ENCODE measurements around the gene F2RL1. TPM values are rescaled to one million over a fixed set of nuclear protein-coding genes. Genes with fewer than 3 reads are reported as not detected.
"Not testable (repeated sequence)": the region's sequence is repeated elsewhere in the genome, so short reads cannot be mapped to it uniquely, and the experiment has no call there.

F2RL1 gene
- total RNA-seq, 4 donors from 2014 or later: 0.26 to 1.3 (median 0.85) TPM

DNA sequence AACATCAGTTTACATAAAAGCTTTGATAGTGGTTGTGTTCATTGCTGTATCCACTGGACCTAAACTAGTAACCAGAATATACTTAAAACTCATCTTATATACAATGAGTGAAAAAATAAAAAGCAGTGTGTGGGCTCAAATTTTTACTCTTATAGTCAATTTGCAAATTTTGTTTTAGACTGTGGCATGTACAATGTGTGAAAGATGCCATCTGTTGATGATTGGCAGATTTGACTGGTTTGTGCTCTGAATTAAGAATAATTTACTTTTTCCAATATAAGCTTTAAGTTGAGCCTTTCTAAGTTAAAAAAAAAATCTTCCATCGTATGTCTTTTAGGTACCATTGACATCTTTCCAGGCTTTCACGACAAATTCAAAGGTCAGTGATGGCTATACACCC, 42.4 kb upstream of the F2RL1 start:
- Histone ChIP-seq H3K27me3 (no peaks in the 10 kb centered on the region), H3K4me3 (no peak overlapping the region), H3K9me3 (no peaks in the 10 kb centered on the region), H3K4me1 (peaks cover 0 to 3% (median 0%) of the 10 kb centered on the region in 4 donors), H3K36me3 (no peaks in the 10 kb centered on the region), H3K27ac (replicated peaks in 1 of 4) (no peak overlapping the region)
- WGBS: 87% methylated on average over 2 of the region's 2 CpGs
- DNase-seq (ENCODE audit: extremely low spot score): no peak
- TF ChIP-seq, protein P1, sequence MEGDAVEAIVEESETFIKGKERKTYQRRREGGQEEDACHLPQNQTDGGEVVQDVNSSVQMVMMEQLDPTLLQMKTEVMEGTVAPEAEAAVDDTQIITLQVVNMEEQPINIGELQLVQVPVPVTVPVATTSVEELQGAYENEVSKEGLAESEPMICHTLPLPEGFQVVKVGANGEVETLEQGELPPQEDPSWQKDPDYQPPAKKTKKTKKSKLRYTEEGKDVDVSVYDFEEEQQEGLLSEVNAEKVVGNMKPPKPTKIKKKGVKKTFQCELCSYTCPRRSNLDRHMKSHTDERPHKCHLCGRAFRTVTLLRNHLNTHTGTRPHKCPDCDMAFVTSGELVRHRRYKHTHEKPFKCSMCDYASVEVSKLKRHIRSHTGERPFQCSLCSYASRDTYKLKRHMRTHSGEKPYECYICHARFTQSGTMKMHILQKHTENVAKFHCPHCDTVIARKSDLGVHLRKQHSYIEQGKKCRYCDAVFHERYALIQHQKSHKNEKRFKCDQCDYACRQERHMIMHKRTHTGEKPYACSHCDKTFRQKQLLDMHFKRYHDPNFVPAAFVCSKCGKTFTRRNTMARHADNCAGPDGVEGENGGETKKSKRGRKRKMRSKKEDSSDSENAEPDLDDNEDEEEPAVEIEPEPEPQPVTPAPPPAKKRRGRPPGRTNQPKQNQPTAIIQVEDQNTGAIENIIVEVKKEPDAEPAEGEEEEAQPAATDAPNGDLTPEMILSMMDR (IDR thresholded peaks at IDR 0.05): no peak
- TF ChIP-seq POLR2AphosphoS5 (IDR thresholded peaks at IDR 0.05) (no peak), EP300 (IDR thresholded peaks at IDR 0.05) (no peak), POLR2A (IDR thresholded peaks at IDR 0.05; ENCODE audit: low read depth) (no peak)
- intact Hi-C loops (cut with DNase I): loop anchor here (5.0 kb wide), 1 partner anchor 174 kb away; no protein-coding TSS in a partner anchor

DNA sequence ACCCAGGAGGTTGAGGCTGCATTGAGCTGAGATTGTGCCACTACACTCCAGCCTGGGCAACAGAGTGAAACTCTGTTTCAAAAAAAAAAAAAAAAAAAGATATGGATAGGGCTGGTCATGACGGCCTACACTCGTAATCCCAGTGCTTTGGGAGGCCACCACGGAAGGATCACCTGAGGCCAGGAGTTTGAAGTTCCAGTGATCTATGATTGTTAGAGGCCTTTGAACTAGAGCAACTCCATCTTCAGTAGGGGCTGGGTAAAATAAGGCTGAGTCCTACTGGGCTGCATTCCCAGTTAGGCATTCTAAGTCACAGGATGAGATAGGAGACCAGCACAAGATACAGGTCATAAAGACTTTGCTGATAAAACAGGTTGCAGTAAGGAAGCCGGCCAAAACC, 38.2 kb upstream of the F2RL1 start:
- H3K4me1 ChIP-seq; H3K9me3 ChIP-seq; H3K27me3 ChIP-seq; DNase-seq (ENCODE audit: extremely low spot score); H3K4me3 ChIP-seq; intact Hi-C loops (cut with DNase I); H3K36me3 ChIP-seq; H3K27ac ChIP-seq (replicated peaks in 1 of 4): not testable (repeated sequence)
- WGBS: 92% methylated on average over 4 of the region's 4 CpGs

DNA sequence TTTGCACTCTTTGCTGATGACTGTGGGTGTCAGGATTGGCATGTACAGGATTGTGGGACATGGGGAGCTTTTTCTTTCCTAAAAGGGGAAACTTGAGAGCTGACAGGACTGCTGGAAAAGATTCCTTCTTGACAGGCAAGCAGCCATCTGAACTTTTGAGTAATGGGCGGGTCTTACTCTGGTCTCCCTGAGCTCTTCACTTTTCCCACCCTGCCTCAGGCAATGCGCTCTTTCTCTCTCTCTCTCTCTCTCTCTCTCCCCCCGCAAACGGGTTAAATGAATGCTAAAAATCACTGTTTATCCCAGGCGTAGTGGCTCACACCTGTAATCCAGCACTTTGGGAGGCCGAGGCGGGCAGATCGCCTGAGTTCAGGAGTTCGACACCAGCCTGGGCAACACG, 37.1 kb upstream of the F2RL1 start:
- intact Hi-C loops (cut with DNase I): no loop called here
- WGBS: 90% methylated on average over 10 of the region's 10 CpGs
- H3K4me3 ChIP-seq: no peak overlapping the region
- H3K36me3 ChIP-seq: no peaks in the 10 kb centered on the region
- no peak for TF ChIP-seq EP300 (IDR thresholded peaks at IDR 0.05)
- no peak for TF ChIP-seq POLR2A (IDR thresholded peaks at IDR 0.05; ENCODE audit: low read depth)
- TF ChIP-seq, protein P1 (IDR thresholded peaks at IDR 0.05): no peak
- TF ChIP-seq POLR2AphosphoS5 (IDR thresholded peaks at IDR 0.05): no peak
- peaks cover 0 to 4% (median under 1%) of the 10 kb centered on the region in 4 donors for H3K4me1 ChIP-seq
- DNase-seq (ENCODE audit: extremely low spot score): no peak
- no peak overlapping the region for H3K27ac ChIP-seq (replicated peaks in 1 of 4)
- no peaks in the 10 kb centered on the region for H3K27me3 ChIP-seq
- H3K9me3 ChIP-seq: no peaks in the 10 kb centered on the region

DNA sequence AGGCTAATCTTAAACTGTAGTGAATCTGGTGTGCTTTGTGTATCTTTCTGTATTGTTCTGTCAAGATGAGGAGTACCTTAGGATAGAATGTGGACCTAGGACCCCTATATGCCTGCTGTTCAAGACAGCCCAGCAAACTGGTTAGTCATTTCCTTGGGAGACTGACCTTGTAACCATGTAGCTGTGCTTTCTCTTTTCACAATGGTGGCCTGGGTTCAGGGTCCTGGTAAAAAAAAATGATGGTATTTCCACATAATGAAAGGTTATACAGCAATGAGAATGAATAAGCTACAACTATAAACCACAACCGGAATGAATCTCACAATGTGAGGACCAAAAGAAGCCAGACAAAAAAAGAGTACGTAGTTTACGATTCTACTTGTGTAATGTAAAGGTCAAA, 36.4 kb upstream of the F2RL1 start:
- TF ChIP-seq POLR2A (IDR thresholded peaks at IDR 0.05; ENCODE audit: low read depth): no peak
- TF ChIP-seq, protein P1 (IDR thresholded peaks at IDR 0.05): no peak
- no peak for TF ChIP-seq POLR2AphosphoS5 (IDR thresholded peaks at IDR 0.05)
- TF ChIP-seq EP300 (IDR thresholded peaks at IDR 0.05): no peak
- Histone ChIP-seq H3K27me3 (no peaks in the 10 kb centered on the region), H3K36me3 (no peaks in the 10 kb centered on the region), H3K27ac (replicated peaks in 1 of 4) (no peak overlapping the region), H3K9me3 (no peaks in the 10 kb centered on the region), H3K4me1 (peaks cover 1 to 8% (median 6%) of the 10 kb centered on the region in 4 donors), H3K4me3 (no peak overlapping the region)
- WGBS: 95% methylated on average over 3 of the region's 3 CpGs
- intact Hi-C loops (cut with DNase I): no loop called here
- DNase-seq (ENCODE audit: extremely low spot score): no peak

DNA sequence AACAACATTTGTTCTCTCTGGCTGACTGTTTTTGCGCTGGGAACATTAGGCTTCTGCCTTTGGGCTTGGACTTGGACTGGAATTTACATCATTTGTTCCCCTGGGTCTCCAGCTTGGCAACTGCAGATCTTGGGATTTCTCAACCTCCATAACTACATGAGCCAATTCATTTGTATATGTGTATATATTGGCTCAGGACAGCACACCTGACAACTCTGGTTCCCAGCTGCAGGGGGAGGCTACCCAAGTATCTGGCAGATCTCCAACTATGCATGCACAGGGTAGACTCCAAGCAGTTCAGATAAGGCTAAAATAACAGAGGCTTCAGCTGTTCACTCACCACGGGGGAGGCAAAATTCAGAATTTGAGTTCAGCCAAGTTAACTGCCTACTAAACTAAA, 31.6 kb upstream of the F2RL1 start:
- DNase-seq (ENCODE audit: extremely low spot score): no peak
- peak overlapping the region in 3 of 4 donors; percentile 23 to 51 (median 41) for H3K27ac ChIP-seq (replicated peaks in 1 of 4)
- WGBS: 25% methylated on average over 2 of the region's 2 CpGs
- H3K9me3 ChIP-seq: no peaks in the 10 kb centered on the region
- TF ChIP-seq POLR2AphosphoS5 (IDR thresholded peaks at IDR 0.05): peak; percentile 38 to 54
- TF ChIP-seq EP300 (IDR thresholded peaks at IDR 0.05): no peak
- no peaks in the 10 kb centered on the region for H3K36me3 ChIP-seq
- peaks cover 19 to 51% (median 31%) of the 10 kb centered on the region in 4 donors for H3K4me1 ChIP-seq
- no peaks in the 10 kb centered on the region for H3K27me3 ChIP-seq
- intact Hi-C loops (cut with DNase I): no loop called here
- H3K4me3 ChIP-seq: no peak overlapping the region

DNA sequence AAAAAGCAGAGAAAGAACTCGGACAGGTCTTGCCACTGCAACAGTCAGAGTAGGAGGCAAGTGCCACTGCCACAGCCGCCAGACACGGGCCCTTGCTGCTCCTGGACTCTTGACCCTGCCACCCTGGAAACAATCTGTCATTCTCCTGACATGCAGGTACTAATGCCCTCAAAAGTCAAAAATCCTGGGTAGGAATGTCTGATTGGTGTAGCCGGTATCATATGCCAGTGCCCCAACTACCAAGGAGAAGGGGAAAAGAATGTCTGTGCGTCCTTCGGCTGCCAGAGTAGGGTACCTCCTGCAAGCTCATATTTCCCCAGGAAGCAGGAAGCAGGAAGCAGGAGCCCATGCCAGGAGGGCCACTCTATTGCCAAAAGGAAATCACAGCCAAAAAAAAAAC, 30.5 kb upstream of the F2RL1 start:
- intact Hi-C loops (cut with DNase I): no loop called here
- H3K4me3 ChIP-seq: no peak overlapping the region
- no peaks in the 10 kb centered on the region for H3K9me3 ChIP-seq
- WGBS: 80% methylated on average over 6 of the region's 6 CpGs
- DNase-seq (ENCODE audit: extremely low spot score): no peak
- H3K27me3 ChIP-seq: no peaks in the 10 kb centered on the region
- no peaks in the 10 kb centered on the region for H3K36me3 ChIP-seq
- H3K27ac ChIP-seq (replicated peaks in 1 of 4): no peak overlapping the region
- TF ChIP-seq EP300 (IDR thresholded peaks at IDR 0.05) (no peak), POLR2A (IDR thresholded peaks at IDR 0.05; ENCODE audit: low read depth) (no peak), POLR2AphosphoS5 (IDR thresholded peaks at IDR 0.05) (no peak)
- TF ChIP-seq, protein P1 (IDR thresholded peaks at IDR 0.05): no peak
- H3K4me1 ChIP-seq: peaks cover 19 to 51% (median 31%) of the 10 kb centered on the region in 4 donors

DNA sequence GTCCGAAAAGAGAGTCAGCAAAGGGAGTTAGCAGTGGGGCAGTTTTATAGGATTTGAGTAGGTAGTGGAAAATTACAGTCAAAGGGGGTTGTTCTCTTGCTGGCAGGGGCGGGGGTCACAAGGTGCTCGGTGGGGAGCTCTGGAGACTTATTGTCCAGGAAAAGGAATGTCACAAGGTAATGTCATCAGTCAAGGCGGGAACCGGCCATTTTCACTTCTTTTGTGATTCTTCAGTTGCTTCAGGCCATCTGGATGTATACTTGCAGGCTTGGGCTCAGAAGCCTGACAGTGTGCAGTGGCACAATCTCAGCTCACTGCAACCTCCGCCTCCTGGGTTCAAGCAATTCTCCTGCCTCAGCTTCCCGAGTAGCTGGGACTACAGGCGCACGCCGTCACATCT, 29.6 kb upstream of the F2RL1 start:
- peak overlapping the region in 3 of 4 donors; percentile 39 to 63 (median 61) for H3K27ac ChIP-seq (replicated peaks in 1 of 4)
- H3K9me3 ChIP-seq; H3K36me3 ChIP-seq; H3K27me3 ChIP-seq; intact Hi-C loops (cut with DNase I); H3K4me3 ChIP-seq; DNase-seq (ENCODE audit: extremely low spot score): not testable (repeated sequence)
- 95% methylated on average over 10 of the region's 10 CpGs for WGBS
- peaks cover 19 to 51% (median 31%) of the 10 kb centered on the region in 4 donors for H3K4me1 ChIP-seq
